OCI-LY7 (cell line): Measurements from ENCODE around the gene MROH2A.

ENCODE experiments used
- CTCF ChIP-seq: fragments of 200-600 bp; sonication (generic); conservative IDR thresholded peaks from 2 replicates; pipeline ENCODE4 v1.5.1; 2014; ENCODE audit warnings: mild to moderate bottlenecking, antibody characterized with exemption, low read length, moderate library complexity, mixed read lengths
- EZH2phosphoT487 ChIP-seq: fragments of 200-600 bp; sonication (generic); IDR thresholded peaks from 2 replicates; pipeline ENCODE4 v1.6.1; 2018; ENCODE audit warnings: low read depth, borderline replicate concordance, mild to moderate bottlenecking, mixed run types, antibody characterized with exemption, low read length, moderate library complexity, mixed read lengths

- no peak for TF ChIP-seq CTCF
- TF ChIP-seq EZH2phosphoT487, result no peak
Measured at GRCh38 chr2:233811732-233812131, 33.6 kb downstream of the MROH2A start.
